ENCODE data around the gene IGFBP5. TPM values are rescaled to one million over a fixed set of nuclear protein-coding genes. Genes with fewer than 3 reads are reported as not detected.

Gene IGFBP5
- total and polyA plus RNA-seq, 4 donors, result 2.3 to 43.4 (median 14.4) TPM

DNA sequence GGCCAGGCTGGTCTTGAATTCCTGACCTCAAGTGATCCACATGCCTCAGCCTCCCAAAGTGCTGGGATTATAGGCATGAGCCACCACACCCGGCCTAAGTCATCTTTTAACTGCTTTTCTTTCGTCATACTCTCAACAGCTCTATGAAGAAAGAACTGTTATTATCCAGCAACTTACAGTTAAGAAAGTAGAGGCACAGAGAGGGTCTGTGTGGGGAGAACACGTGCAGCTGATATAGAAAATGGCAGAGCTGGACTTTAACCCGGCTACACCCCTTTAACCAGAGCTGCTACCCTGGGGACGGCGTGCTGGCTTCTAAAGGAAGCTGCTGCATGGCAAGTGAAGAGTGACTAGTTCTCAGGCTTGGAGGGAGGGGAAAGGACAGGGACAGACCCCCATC, 36.6 kb downstream of the IGFBP5 start:
- Histone ChIP-seq H3K9ac (ENCODE audit: low read depth in 1 of 2, low read length in 2 of 2) (no peak overlapping the region), H3K9me3 (ENCODE audit: control insufficient read depth in 4 of 4, low read length in 3 of 4) (no peaks in the 10 kb centered on the region), H3K36me3 (ENCODE audit: control insufficient read depth in 4 of 4, insufficient read depth in 3 of 4, low read depth in 1 of 4, low read length in 3 of 4) (peaks cover 0 to 7% (median 4%) of the 10 kb centered on the region in 4 donors), H3K4me3 (ENCODE audit: low read depth in 1 of 3, low read length in 3 of 3) (no peak overlapping the region), H3K27ac (ENCODE audit: low read depth in 1 of 2, low read length in 2 of 2) (no peak overlapping the region), H3K4me1 (ENCODE audit: control insufficient read depth in 4 of 4, insufficient read depth in 4 of 4, low read length in 3 of 4) (peaks cover 1 to 9% (median 8%) of the 10 kb centered on the region in 4 donors), H3K27me3 (ENCODE audit: control insufficient read depth in 4 of 4, insufficient read depth in 4 of 4, low read length in 3 of 4) (no peaks in the 10 kb centered on the region)
- no peak for DNase-seq (ENCODE audit: low spot score)
- WGBS, result 87% methylated on average over 6 of the region's 6 CpGs
- TF ChIP-seq RXRA (IDR thresholded peaks at IDR 0.05) (no peak), YY1 (IDR thresholded peaks at IDR 0.05) (no peak)

DNA sequence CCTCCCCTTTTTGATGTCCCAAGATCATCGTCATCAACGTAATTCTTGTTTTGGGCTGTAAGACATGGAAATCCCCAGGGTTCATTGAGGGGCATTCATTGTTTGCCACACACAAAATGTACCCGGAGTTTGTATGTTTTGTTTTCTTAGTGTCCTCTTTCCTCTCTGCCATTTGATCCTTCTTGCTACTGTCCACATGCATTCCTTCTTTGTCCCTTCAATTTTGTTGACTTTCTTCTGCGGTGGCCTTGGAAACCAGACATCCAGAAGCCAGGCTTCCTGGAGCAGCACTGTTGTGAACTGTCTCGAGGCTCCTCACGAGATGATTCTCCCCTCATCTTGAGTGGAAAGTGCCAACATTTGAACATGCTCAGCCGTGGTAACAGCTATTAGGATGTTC, 37.4 kb downstream of the IGFBP5 start:
- no peak for TF ChIP-seq JUND (IDR thresholded peaks at IDR 0.05)
- TF ChIP-seq, protein P1, sequence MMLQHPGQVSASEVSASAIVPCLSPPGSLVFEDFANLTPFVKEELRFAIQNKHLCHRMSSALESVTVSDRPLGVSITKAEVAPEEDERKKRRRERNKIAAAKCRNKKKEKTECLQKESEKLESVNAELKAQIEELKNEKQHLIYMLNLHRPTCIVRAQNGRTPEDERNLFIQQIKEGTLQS (IDR thresholded peaks at IDR 0.05), result no peak
- TF ChIP-seq RXRA (IDR thresholded peaks at IDR 0.05), result peak in 1 of 2 donors; percentile 16
- Histone ChIP-seq H3K27me3 (ENCODE audit: control insufficient read depth in 4 of 4, insufficient read depth in 4 of 4, low read length in 3 of 4) (no peaks in the 10 kb centered on the region), H3K4me1 (ENCODE audit: control insufficient read depth in 4 of 4, insufficient read depth in 4 of 4, low read length in 3 of 4) (peaks cover 6 to 17% (median 15%) of the 10 kb centered on the region in 4 donors), H3K4me3 (ENCODE audit: low read depth in 1 of 3, low read length in 3 of 3) (no peak overlapping the region), H3K27ac (ENCODE audit: low read depth in 1 of 2, low read length in 2 of 2) (no peak overlapping the region), H3K36me3 (ENCODE audit: control insufficient read depth in 4 of 4, insufficient read depth in 3 of 4, low read depth in 1 of 4, low read length in 3 of 4) (peaks cover 0 to 7% (median 2%) of the 10 kb centered on the region in 4 donors), H3K9me3 (ENCODE audit: control insufficient read depth in 4 of 4, low read length in 3 of 4) (no peaks in the 10 kb centered on the region), H3K9ac (ENCODE audit: low read depth in 1 of 2, low read length in 2 of 2) (no peak overlapping the region)
- DNase-seq (ENCODE audit: low spot score), result no peak
- 67% methylated on average over 7 of the region's 7 CpGs for WGBS

DNA sequence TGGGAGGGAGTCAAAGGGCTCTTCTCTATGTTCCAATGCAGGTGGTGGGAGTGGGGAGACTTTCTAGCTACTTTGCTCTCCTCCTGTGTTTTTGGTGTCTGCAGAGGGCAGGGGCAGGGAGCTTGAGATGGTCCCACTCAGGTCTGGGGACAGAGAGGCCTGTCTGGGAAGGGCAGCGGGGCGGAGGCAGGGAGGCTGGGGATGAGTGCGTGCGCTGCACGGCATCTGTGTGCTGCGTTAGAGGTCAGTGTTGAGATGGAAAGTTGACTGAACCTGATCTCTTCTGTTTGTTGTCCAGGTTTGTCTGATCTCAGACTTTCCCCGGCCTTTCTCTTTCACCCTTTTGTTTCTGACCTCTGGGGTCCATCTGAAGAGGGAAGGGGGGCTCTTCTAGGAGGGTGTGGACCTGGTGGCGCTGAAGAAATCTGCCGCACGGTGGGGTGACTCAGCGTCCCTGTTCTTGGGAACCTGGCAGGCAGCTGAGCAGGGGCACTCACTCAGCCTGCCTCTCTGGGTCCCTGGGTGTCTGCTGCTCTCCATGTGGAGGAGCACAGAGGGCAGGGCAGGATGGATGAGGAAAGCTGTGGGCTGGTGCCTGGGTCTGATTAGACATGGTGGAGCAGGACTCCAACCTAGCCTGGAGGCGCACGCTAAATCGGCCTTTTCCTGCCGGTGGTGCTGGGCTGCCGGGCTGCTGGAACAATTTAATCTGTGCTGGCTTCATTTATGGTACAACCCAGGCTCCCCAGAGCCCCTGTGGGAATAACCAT, 38.1 kb downstream of the IGFBP5 start:
- Histone ChIP-seq H3K4me3 (ENCODE audit: low read depth in 1 of 3, low read length in 3 of 3) (no peak overlapping the region), H3K4me1 (ENCODE audit: control insufficient read depth in 4 of 4, insufficient read depth in 4 of 4, low read length in 3 of 4) (peaks cover 6 to 23% (median 20%) of the 10 kb centered on the region in 4 donors), H3K9me3 (ENCODE audit: control insufficient read depth in 4 of 4, low read length in 3 of 4) (no peaks in the 10 kb centered on the region), H3K9ac (ENCODE audit: low read depth in 1 of 2, low read length in 2 of 2) (no peak overlapping the region), H3K36me3 (ENCODE audit: control insufficient read depth in 4 of 4, insufficient read depth in 3 of 4, low read depth in 1 of 4, low read length in 3 of 4) (peaks cover 0 to 7% (median under 1%) of the 10 kb centered on the region in 4 donors), H3K27me3 (ENCODE audit: control insufficient read depth in 4 of 4, insufficient read depth in 4 of 4, low read length in 3 of 4) (no peaks in the 10 kb centered on the region), H3K27ac (ENCODE audit: low read depth in 1 of 2, low read length in 2 of 2) (no peak overlapping the region)
- WGBS, result 95% methylated on average over 16 of the region's 16 CpGs
- TF ChIP-seq EGR1 (IDR thresholded peaks at IDR 0.05; ENCODE audit: low read depth in 2 of 2) (no peak), YY1 (IDR thresholded peaks at IDR 0.05) (no peak), FOXA2 (IDR thresholded peaks at IDR 0.05) (no peak), GABPA (IDR thresholded peaks at IDR 0.05 in 1 of 2, conservative IDR thresholded peaks at IDR 0.05 in 1 of 2) (no peak), HNF4A (conservative IDR thresholded peaks at IDR 0.05) (no peak)
- TF ChIP-seq, protein P1 (IDR thresholded peaks at IDR 0.05), result no peak
- TF ChIP-seq, protein P2, sequence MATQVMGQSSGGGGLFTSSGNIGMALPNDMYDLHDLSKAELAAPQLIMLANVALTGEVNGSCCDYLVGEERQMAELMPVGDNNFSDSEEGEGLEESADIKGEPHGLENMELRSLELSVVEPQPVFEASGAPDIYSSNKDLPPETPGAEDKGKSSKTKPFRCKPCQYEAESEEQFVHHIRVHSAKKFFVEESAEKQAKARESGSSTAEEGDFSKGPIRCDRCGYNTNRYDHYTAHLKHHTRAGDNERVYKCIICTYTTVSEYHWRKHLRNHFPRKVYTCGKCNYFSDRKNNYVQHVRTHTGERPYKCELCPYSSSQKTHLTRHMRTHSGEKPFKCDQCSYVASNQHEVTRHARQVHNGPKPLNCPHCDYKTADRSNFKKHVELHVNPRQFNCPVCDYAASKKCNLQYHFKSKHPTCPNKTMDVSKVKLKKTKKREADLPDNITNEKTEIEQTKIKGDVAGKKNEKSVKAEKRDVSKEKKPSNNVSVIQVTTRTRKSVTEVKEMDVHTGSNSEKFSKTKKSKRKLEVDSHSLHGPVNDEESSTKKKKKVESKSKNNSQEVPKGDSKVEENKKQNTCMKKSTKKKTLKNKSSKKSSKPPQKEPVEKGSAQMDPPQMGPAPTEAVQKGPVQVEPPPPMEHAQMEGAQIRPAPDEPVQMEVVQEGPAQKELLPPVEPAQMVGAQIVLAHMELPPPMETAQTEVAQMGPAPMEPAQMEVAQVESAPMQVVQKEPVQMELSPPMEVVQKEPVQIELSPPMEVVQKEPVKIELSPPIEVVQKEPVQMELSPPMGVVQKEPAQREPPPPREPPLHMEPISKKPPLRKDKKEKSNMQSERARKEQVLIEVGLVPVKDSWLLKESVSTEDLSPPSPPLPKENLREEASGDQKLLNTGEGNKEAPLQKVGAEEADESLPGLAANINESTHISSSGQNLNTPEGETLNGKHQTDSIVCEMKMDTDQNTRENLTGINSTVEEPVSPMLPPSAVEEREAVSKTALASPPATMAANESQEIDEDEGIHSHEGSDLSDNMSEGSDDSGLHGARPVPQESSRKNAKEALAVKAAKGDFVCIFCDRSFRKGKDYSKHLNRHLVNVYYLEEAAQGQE (IDR thresholded peaks at IDR 0.05), result no peak
- no peak for DNase-seq (ENCODE audit: low spot score)
